Measurements from ENCODE around the gene LRMDA. TPM values are rescaled to one million over a fixed set of nuclear protein-coding genes. Genes with fewer than 3 reads are reported as not detected.

LRMDA gene
- total and polyA plus RNA-seq, 2 donors (not counting 3 experiments of a cell fraction or from before 2014, with no cell fraction given), result 9.7 to 18.0 TPM

DNA sequence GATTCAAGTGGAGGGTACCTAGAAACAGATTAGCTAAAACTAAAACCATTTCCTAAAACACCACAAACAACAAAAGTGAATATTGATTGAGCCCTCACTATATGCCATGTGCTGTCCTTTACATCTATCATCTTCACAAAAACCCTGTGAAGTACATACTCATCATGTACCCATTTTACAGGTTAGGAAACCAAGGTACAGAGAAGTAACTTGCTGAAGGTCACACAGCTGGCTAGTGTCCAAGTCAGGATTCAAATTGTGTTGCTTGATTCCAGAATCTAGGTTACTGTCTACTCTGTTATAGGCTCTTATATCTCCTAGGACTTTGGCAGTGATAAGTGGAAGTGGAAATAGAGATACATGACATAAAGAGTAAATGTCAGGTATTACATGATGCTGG is 463.8 kb downstream of the LRMDA start:
- dilution Hi-C loops (cut with MboI; ENCODE audit: extremely low pct_ligation_motif_present, low sequenced_read_pairs) (no loop called here), intact Hi-C loops (cut with micrococcal nuclease) (no loop called here)
- no peak overlapping the region for H3K4me3 ChIP-seq (replicated peaks in 1 of 3; ENCODE audit: insufficient read depth in 1 of 3, low read depth in 1 of 3, low read length in 3 of 3)
- H3K9me3 ChIP-seq (replicated peaks; ENCODE audit: control insufficient read depth, insufficient read depth, low read length), result no peaks in the 10 kb centered on the region
- no TSS peak for BruUV-seq (replicated peaks)
- POLR2A ChIA-PET, result no interaction called here
- no peaks in the 10 kb centered on the region for H4K20me1 ChIP-seq (replicated peaks; ENCODE audit: control insufficient read depth, extremely low read depth, insufficient read depth, low read length)
- no peaks in the 10 kb centered on the region for H3K9me1 ChIP-seq (replicated peaks; ENCODE audit: control insufficient read depth, extremely low read depth, insufficient read depth, low read length)
- no peak for DNase-seq (ENCODE audit: low read depth, low spot score)
- H3K4me2 ChIP-seq (ENCODE audit: insufficient read depth, low read length), result no peak overlapping the region
- H2AFZ ChIP-seq (ENCODE audit: low read depth, low read length), result no peak overlapping the region
- H3K36me3 ChIP-seq (ENCODE audit: control insufficient read depth in 2 of 2, extremely low read depth in 1 of 2, insufficient read depth in 2 of 2, low read length in 2 of 2), result no peaks in the 10 kb centered on the region
- TF ChIP-seq JUN (IDR thresholded peaks at IDR 0.05; ENCODE audit: borderline replicate concordance, insufficient read depth, insufficient read length, low read depth) (no peak), FOS (IDR thresholded peaks at IDR 0.05; ENCODE audit: borderline replicate concordance, insufficient read depth, low read length) (no peak), EZH2 (IDR thresholded peaks at IDR 0.05; ENCODE audit: borderline replicate concordance, low read depth, low read length, severe bottlenecking) (no peak), MYC (IDR thresholded peaks at IDR 0.05; ENCODE audit: low read depth, low read length) (no peak), POLR2A (IDR thresholded peaks at IDR 0.05; ENCODE audit: low read depth, low read length) (no peak), POLR2AphosphoS5 (IDR thresholded peaks at IDR 0.05; ENCODE audit: insufficient read depth, low read depth, low read length) (no peak), GATA2 (IDR thresholded peaks at IDR 0.05; ENCODE audit: insufficient read depth, insufficient read length, low read depth, low read length) (no peak)
- TF ChIP-seq, protein P1, sequence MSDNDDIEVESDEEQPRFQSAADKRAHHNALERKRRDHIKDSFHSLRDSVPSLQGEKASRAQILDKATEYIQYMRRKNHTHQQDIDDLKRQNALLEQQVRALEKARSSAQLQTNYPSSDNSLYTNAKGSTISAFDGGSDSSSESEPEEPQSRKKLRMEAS (IDR thresholded peaks at IDR 0.05; ENCODE audit: insufficient read depth, insufficient read length), result no peak
- TF ChIP-seq, protein P2, sequence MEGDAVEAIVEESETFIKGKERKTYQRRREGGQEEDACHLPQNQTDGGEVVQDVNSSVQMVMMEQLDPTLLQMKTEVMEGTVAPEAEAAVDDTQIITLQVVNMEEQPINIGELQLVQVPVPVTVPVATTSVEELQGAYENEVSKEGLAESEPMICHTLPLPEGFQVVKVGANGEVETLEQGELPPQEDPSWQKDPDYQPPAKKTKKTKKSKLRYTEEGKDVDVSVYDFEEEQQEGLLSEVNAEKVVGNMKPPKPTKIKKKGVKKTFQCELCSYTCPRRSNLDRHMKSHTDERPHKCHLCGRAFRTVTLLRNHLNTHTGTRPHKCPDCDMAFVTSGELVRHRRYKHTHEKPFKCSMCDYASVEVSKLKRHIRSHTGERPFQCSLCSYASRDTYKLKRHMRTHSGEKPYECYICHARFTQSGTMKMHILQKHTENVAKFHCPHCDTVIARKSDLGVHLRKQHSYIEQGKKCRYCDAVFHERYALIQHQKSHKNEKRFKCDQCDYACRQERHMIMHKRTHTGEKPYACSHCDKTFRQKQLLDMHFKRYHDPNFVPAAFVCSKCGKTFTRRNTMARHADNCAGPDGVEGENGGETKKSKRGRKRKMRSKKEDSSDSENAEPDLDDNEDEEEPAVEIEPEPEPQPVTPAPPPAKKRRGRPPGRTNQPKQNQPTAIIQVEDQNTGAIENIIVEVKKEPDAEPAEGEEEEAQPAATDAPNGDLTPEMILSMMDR (IDR thresholded peaks at IDR 0.05; ENCODE audit: extremely low read depth in 1 of 2, insufficient read depth in 1 of 2, low read depth in 1 of 2, low read length in 2 of 2), result no peak
- CTCF ChIA-PET, result no interaction called here
- H3K4me1 ChIP-seq (ENCODE audit: control insufficient read depth, extremely low read depth, insufficient read depth, low read length), result no peaks in the 10 kb centered on the region
- no peak overlapping the region for H3K27ac ChIP-seq (ENCODE audit: insufficient read depth, low read depth, low read length)
- no peaks in the 10 kb centered on the region for H3K27me3 ChIP-seq (ENCODE audit: control insufficient read depth in 2 of 2, insufficient read depth in 2 of 2, low read length in 2 of 2)
- H3K9ac ChIP-seq (replicated peaks; ENCODE audit: extremely low read depth, insufficient read depth, low read length), result no peak overlapping the region
- no peaks in the 10 kb centered on the region for H3K79me2 ChIP-seq (ENCODE audit: control insufficient read depth, insufficient read depth, low read length)
- FAIRE-seq, result no peak
